CD4-positive, alpha-beta T cell treated with Interferon alpha-2 for 1 hour (primary cell): Measurements from ENCODE around the gene PI4K2B.
"Not testable (repeated sequence)": the region's sequence is repeated elsewhere in the genome, so short reads cannot be mapped to it uniquely, and the experiment has no call there.

Source experiments
- DNase-seq, 2 donors: peaks; one replicate each; pipeline ENCODE4 v3.0.0-alpha.2; 2020 to 2022

The PI4K2B gene

GRCh38 chr4:25245181-25245580 lies 11.3 kb downstream of the PI4K2B start:
- DNase-seq: no peak

DNA sequence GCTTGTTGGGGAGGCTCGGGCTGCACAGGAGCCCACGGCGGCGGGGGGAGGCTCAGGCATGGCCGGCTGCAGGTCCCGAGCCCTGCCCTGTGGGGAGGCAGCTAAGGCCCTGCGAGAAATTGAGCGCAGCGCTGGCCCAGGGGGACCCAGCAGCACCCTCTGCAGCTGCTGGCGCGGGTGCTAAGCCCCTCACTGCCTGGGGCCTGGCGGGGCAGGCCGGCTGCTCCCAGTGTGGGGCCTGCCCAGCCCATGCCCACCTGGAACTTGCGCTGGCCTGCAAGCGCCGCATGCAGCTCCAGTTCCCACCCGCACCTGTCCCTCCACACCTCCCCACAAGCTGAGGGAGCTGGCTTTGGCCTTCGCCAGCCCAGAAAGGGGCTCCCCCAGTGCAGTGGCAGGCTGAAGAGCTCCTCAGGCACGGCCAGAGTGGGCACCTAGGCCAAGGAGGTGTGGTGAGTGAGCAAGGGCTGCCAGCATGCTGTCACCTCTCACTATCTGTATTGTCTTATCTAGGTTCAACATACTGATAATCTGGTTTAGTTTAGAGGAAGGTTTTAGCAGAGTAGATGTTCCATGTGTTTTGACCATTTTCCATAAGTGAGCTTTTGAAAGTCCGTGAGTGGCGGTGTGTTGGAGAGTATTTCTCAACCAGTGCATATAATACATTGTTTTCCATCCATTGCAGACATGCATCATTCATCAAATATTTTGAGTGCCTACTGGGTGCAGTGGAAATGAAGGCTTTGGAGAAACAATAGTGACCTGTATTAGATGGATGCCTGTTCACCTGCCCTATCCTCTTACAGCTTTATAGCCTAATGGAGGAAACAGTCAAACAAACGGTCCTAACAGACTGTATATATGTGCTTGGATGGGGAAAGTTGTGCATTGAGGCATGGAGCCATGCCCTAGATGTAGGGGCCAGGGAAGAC lies 13.1 kb downstream of the PI4K2B start:
- no peak for DNase-seq

DNA sequence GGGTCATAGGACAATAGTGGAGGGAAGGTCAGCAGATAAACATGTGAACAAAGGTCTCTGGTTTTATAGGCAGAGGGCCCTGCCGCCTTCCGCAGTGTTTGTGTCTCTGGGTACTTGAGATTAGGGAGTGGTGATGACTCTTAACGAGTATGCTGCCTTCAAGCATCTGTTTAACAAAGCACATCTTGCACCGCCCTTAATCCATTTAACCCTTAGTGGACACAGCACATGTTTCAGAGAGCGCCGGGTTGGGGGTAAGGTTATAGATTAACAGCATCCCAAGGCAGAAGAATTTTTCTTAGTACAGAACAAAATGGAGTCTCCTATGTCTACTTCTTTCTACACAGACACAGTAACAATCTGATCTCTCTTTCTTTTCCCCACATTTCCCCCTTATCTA lies 15.0 kb downstream of the PI4K2B start:
- not testable (repeated sequence) for DNase-seq

DNA sequence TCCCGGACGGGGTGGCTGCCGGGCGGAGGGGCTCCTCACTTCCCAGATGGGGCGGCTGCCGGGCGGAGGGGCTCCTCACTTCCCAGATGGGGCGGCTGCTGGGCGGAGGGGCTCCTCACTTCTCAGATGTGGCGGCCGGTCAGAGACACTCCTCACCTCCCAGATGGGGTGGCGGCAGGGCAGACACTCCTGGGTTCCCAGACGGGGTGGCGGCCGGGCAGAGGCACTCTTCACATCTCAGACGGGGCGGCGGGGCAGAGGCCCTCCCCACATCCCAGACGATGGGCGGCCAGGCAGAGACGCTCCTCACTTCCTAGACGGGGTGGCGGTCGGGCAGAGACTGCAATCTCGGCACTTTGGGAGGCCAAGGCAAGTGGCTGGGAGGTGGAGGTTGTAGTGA lies 15.7 kb downstream of the PI4K2B start:
- DNase-seq: not testable (repeated sequence)

GRCh38 chr4:25252230-25253070 lies 18.6 kb downstream of the PI4K2B start:
- no peak for DNase-seq

GRCh38 chr4:25253071-25253445 lies 19.2 kb downstream of the PI4K2B start:
- no peak for DNase-seq

DNA sequence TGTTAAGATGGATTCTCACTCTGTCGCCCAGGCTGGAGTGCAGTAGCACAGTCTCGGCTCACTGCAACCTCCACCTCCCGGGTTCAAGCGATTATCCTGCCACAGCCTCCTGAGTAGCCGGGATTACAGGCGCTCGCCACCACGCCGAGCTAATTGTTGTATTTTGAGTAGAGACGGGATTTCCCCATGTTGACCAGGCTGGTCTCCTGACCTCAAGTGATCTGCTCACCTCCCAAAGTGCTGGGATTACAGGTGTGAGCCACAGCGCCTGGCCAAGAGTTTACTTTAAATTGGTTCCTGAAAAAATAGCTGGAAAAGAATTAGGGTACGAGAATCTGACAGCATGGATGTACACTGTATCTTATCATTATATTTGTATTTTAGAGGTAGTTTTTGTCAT lies 20.0 kb downstream of the PI4K2B start:
- DNase-seq: not testable (repeated sequence)

DNA sequence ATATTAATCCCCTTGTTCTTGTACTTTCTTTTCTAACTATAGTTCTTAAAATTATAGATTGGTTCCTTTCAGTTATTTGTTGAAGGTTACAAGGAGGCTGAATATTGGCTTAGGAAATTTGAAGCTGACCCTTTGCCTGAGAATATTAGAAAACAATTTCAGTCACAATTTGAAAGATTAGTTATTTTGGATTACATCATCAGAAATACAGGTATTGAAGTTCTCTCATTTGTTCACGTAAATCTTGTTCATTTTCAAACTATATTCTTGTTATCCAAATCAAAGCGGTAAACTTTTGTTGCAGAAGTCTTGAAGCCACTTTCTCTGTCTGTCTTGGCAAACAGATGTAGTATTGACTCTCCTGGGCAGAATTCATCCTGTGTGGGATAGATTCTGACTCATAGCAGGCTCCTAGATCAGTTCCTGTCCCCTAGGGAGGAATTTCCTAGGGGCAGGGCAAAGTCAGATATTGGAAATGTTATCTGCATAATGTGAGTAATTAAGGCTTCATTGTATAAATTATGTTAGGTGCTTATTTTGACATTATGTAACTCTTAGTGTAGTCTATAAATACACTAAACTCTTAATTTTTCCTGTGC lies 25.2 kb downstream of the PI4K2B start:
- DNase-seq: no peak

GRCh38 chr4:25271866-25272265 lies 38.0 kb downstream of the PI4K2B start:
- no peak for DNase-seq

GRCh38 chr4:25280210-25280609 lies 46.4 kb downstream of the PI4K2B start:
- DNase-seq: no peak

- no peak for DNase-seq
These were observed 50.1 kb downstream of the PI4K2B start for GRCh38 chr4:25283948-25284347.

DNA sequence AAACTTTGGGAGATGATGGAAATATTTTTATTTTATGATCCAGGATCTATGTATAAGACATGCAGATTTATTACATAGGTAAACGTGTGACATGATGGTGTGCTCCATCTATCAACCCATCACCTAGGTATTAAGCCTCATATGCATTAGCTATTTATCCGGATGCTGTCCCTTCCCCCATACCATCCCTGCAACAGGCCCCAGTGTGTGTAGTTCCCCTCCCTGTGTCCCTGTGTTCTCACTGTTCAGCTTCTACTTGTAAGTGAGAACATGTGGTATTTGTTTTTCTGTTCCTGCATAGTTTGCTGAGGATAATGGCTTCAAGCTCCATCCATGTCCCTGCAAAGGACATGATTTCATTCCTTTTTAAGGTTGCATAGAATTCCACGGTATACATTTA lies 50.6 kb downstream of the PI4K2B start:
- no peak for DNase-seq

GRCh38 chr4:25290490-25291067 lies 56.7 kb downstream of the PI4K2B start:
- no peak for DNase-seq

DNA sequence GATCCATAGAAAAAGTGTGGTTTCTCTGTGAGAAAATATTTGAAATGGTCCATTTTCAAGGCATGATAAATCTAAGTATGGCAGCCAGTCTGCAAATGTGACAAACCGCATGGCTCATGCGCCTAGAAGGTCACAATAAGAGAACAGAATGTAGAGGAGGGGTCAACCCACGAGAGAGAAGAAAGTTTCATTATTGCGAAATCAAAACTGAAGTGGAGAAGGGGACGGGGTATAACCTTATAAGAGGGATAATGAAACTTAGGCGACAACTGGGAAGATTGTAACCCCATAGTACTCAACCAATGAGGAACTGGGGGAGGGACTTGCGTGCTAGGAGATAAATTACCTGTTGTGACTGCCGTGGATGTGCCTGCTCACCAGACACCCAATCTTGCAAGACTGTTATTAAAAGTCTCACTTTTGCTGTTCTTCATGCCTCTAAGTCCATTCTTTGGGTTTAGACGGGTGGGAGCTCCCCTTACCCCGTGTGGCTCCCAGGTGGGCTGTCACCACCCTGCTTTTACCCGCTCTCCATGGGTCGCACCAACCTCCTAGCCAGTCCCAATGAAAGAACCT lies 57.4 kb downstream of the PI4K2B start:
- no peak for DNase-seq

DNA sequence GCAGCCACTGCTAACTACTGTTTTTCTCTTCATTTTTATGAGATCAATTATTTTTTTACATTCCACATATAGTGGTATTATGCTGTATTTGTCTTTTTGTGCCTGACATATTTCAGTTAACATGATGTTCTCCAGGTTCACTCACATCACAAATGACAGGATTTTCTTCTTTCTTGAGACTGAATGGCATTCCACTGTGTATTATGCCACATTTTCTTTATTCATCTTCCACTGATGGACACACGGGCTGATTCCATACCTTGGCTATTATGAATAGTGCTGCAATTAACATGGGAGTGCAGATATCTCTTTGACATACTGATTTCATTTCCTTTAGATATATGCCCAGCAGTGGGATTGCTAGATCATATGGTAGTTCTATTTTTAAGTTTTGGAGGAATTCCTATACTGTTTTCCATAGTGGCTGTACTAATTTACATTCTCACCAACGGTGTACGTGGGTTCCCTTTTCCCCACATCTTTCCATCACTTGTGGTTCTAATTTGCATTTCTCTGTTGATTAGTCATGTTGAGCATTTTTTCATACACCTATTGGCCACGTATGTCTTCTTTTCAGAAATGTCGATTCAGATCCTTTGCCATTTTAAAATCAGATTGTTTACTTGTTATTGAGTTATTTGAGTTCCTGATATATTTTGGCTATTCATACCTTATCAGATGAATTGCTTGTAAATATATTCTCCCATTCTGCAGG lies 63.9 kb downstream of the PI4K2B start:
- no peak for DNase-seq

DNA sequence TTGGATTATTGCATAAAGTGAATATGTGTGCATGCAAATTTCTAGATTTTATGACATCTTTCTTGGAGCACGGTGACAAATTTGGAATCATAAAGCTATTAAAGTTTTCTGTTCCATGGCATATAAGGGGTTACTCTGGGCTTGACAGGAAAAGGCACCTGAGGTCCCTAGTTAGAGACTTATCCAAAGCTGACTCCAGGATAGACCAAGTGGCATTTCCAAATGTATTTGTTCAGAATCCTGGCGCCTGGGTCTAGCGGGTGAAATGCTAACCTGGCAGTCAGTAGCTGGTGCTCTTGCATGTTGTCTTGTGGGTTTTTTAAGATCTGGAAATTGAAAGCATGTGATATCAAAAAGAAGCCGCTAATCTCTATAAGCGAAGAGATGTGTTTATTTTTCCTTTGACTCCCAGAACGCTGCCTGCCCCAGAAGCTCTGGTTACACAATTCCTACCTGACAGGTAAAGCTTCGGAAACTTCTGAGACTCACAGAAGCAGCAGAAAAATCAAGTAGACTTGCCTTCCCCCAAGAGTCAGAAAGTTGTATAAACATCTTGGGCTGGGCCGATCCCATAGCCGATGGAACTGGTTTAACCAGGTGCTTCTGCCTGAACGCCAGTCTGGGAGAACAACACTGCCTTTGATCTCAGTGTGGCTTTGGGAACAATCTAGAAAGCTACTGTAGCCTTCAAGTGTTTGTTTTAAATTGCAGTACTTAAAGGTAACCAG lies 65.8 kb downstream of the PI4K2B start:
- no peak for DNase-seq

GRCh38 chr4:25301471-25301870 lies 67.6 kb downstream of the PI4K2B start:
- no peak for DNase-seq

- DNase-seq: no peak
These were observed 68.8 kb downstream of the PI4K2B start for GRCh38 chr4:25302626-25303025.

DNA sequence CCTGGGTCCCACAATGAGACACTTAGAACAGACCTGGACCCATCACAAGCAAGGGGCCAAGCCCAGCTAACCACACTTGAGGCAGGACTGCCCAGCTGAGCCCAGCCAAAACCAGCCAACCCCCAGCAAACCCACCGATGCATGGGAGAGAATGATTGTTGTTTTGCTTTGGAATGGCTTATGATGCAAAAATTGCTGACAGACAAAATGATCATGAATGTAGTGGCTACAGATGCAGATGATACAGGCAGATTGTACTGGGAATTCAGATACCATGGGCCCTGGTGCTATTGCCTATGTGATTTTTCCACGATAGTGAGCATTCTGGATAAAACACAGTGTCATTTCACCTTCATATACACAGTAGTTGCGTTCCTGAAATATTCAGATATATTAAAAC lies 69.7 kb downstream of the PI4K2B start:
- DNase-seq: no peak

DNA sequence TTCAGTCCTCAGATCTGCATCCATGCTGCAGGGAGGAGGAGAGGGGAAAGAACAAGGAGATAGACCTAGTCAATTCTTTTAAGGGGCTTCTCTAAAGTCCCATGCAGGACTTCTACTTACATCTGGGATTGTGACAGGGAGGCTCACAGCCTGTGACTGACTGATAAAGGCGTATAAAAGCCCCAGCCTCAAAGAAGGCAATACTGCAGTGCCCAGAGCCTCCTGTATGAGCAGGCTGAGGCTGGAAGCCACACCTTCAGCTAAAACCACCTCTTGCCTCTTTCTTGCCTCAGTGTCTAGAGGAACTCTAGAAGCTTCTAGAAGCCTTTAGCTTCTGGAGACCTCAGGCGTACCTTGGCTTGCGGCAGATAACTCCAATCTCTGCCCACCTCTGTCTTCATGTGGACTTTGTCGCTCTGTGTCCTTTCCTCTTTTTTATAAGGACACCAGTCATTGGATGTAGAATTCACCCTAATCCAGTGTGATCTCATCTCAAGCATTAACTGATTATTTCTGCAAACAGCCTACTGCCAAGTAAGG lies 72.8 kb downstream of the PI4K2B start:
- no peak for DNase-seq

DNA sequence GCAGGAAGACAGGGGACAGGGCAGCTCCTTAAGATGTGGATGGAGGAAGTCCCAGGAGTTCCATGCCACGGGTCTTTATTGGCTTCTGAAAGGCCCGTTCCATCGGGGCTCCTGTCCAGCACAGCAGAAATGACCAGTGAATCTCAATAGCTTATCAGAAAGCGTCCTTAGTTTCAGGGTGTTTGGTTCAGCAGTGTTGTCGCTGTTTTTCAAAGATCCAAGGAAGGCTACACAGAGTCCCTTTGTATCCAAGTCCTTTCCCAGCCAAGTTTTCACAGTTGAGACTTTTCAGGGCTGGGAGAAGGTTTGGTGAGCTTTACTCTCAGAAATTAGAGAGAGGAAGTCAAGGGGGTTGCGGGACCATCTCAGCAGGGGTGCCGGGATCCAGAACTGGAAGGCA lies 73.8 kb downstream of the PI4K2B start:
- no peak for DNase-seq
